Activated naive CD4-positive, alpha-beta T cell treated with Interleukin-2 at 50 U/mL for 16 hours (primary cell): Measurements from ENCODE around the gene RAPGEFL1.
"Not testable (repeated sequence)": the region's sequence is repeated elsewhere in the genome, so short reads cannot be mapped to it uniquely, and the experiment has no call there.

Experiments
- DNase-seq: peaks from one replicate; pipeline ENCODE4 v3.0.0-alpha.2; 2020

The RAPGEFL1 gene

GRCh38 chr17:40177275-40177874 is at the start of gene RAPGEFL1:
Gene RAPGEFL1 (plus strand): TSS chr17:40177470. CDS start chr17:40177862, 392 bp downstream.
- peak; percentile 86 for DNase-seq

- no peak for DNase-seq
Measured at GRCh38 chr17:40129498-40129897, 47.8 kb upstream of the RAPGEFL1 start.

GRCh38 chr17:40130352-40131042 is 46.8 kb upstream of the RAPGEFL1 start:
- no peak for DNase-seq

- DNase-seq: no peak
Measured at GRCh38 chr17:40134184-40134583, 43.1 kb upstream of the RAPGEFL1 start.

- DNase-seq: no peak
Measured at GRCh38 chr17:40135817-40136216, 41.5 kb upstream of the RAPGEFL1 start.

GRCh38 chr17:40139566-40140058 is 37.7 kb upstream of the RAPGEFL1 start:
- DNase-seq: no peak

GRCh38 chr17:40143166-40143565 is 34.1 kb upstream of the RAPGEFL1 start:
- not testable (repeated sequence) for DNase-seq

GRCh38 chr17:40145476-40145875 is 31.8 kb upstream of the RAPGEFL1 start:
- DNase-seq: no peak

- no peak for DNase-seq
Measured at GRCh38 chr17:40148527-40148926, 28.7 kb upstream of the RAPGEFL1 start.

GRCh38 chr17:40150276-40150675 is 27.0 kb upstream of the RAPGEFL1 start:
- DNase-seq: no peak

- DNase-seq: no peak
Measured at GRCh38 chr17:40151414-40151963, 25.8 kb upstream of the RAPGEFL1 start.

GRCh38 chr17:40153603-40154236 is 23.6 kb upstream of the RAPGEFL1 start:
- peak; percentile 42 for DNase-seq

GRCh38 chr17:40157973-40158372 is 19.3 kb upstream of the RAPGEFL1 start:
- DNase-seq: no peak

GRCh38 chr17:40158438-40159013 is 18.7 kb upstream of the RAPGEFL1 start:
- no peak for DNase-seq

GRCh38 chr17:40159456-40159855 is 17.8 kb upstream of the RAPGEFL1 start:
- no peak for DNase-seq

- DNase-seq: no peak
Measured at GRCh38 chr17:40167685-40168261, 9.5 kb upstream of the RAPGEFL1 start.

GRCh38 chr17:40168262-40168832 is 8.9 kb upstream of the RAPGEFL1 start:
- DNase-seq: peak; percentile 27

GRCh38 chr17:40170325-40170724 is 6.9 kb upstream of the RAPGEFL1 start:
- DNase-seq: no peak

GRCh38 chr17:40171750-40172149 is 5.5 kb upstream of the RAPGEFL1 start:
- DNase-seq: no peak

GRCh38 chr17:40173091-40173777 is 4.0 kb upstream of the RAPGEFL1 start:
- no peak for DNase-seq

GRCh38 chr17:40173778-40174135 is 3.5 kb upstream of the RAPGEFL1 start:
- DNase-seq: no peak

GRCh38 chr17:40174514-40174913 is 2.8 kb upstream of the RAPGEFL1 start:
- DNase-seq: no peak
